Measurements from ENCODE around the gene SMARCD2.

Gene SMARCD2

GRCh38 chr17:63819585-63820537, 22.6 kb downstream of the SMARCD2 start:
- no peak for DNase-seq (ENCODE audit: low read depth)
- no peak overlapping the region for H3K4me3 ChIP-seq (ENCODE audit: low read length)
- no peak for TF ChIP-seq CTCF (conservative IDR thresholded peaks at IDR 0.05; ENCODE audit: low read depth, low read length)

GRCh38 chr17:63819131-63819530, 23.4 kb downstream of the SMARCD2 start:
- DNase-seq (ENCODE audit: low read depth): no peak
- H3K4me3 ChIP-seq (ENCODE audit: low read length): no peak overlapping the region
- TF ChIP-seq CTCF (conservative IDR thresholded peaks at IDR 0.05; ENCODE audit: low read depth, low read length): no peak

GRCh38 chr17:63817736-63818385, 24.6 kb downstream of the SMARCD2 start:
- H3K4me3 ChIP-seq (ENCODE audit: low read length): no peak overlapping the region
- no peak for TF ChIP-seq CTCF (conservative IDR thresholded peaks at IDR 0.05; ENCODE audit: low read depth, low read length)
- no peak for DNase-seq (ENCODE audit: low read depth)

- no peak for DNase-seq (ENCODE audit: low read depth)
- H3K4me3 ChIP-seq (ENCODE audit: low read length): no peak overlapping the region
- no peak for TF ChIP-seq CTCF (conservative IDR thresholded peaks at IDR 0.05; ENCODE audit: low read depth, low read length)
Observed at GRCh38 chr17:63816669-63817068, 25.8 kb downstream of the SMARCD2 start.

GRCh38 chr17:63816123-63816522, 26.4 kb downstream of the SMARCD2 start:
- H3K4me3 ChIP-seq (ENCODE audit: low read length): no peak overlapping the region
- no peak for DNase-seq (ENCODE audit: low read depth)
- TF ChIP-seq CTCF (conservative IDR thresholded peaks at IDR 0.05; ENCODE audit: low read depth, low read length): no peak

GRCh38 chr17:63809970-63810369, 32.5 kb downstream of the SMARCD2 start:
- no peak for DNase-seq (ENCODE audit: low read depth)
- H3K4me3 ChIP-seq (ENCODE audit: low read length): no peak overlapping the region
- no peak for TF ChIP-seq CTCF (conservative IDR thresholded peaks at IDR 0.05; ENCODE audit: low read depth, low read length)

Measured in retinal pigment epithelial cell (primary cell).